MM.1S (cell line): ENCODE data around the gene KRTAP12-3.

ENCODE experiments used
- DNase-seq: peaks from one replicate; pipeline ENCODE4 v3.0.0-alpha.2; 2015
- H2AFZ ChIP-seq: fragments of 300-600 bp; sonication (generic); 2 replicates; pipeline ENCODE4 v1.6.0; 2016; ENCODE audit warnings: antibody characterized with exemption, low read length
- H3F3A ChIP-seq: fragments of 300-600 bp; sonication (generic); 2 replicates; pipeline ENCODE4 v1.6.1; 2016; ENCODE audit warnings: mild to moderate bottlenecking, antibody characterized with exemption, low read length, moderate library complexity, mixed read lengths; ENCODE audit not compliant: insufficient read depth
- H3K27ac ChIP-seq: fragments of 300-600 bp; sonication (generic); 2 replicates; pipeline ENCODE4 v1.5.1; 2016; ENCODE audit warnings: mild to moderate bottlenecking, low read length
- H3K27me3 ChIP-seq: fragments of 300-600 bp; sonication (generic); replicated peaks from 2 replicates; pipeline ENCODE4 v1.6.0; 2016; ENCODE audit warnings: low read length; ENCODE audit not compliant: insufficient read depth
- H3K36me3 ChIP-seq: fragments of 300-600 bp; sonication (generic); replicated peaks from 2 replicates; pipeline ENCODE4 v1.6.1; 2016; ENCODE audit warnings: mild to moderate bottlenecking, low read length, mixed read lengths; ENCODE audit not compliant: insufficient read depth
- H3K4me1 ChIP-seq: fragments of 300-600 bp; sonication (generic); 2 replicates; pipeline ENCODE4 v1.6.1; 2016; ENCODE audit warnings: low read length, mixed read lengths
- H3K4me2 ChIP-seq: fragments of 300-600 bp; sonication (generic); 2 replicates; pipeline ENCODE4 v1.6.0; 2016; ENCODE audit warnings: low read depth, low read length
- H3K4me3 ChIP-seq: fragments of 300-600 bp; sonication (generic); 2 replicates; pipeline ENCODE4 v1.5.1; 2016; ENCODE audit warnings: low read length, mixed read lengths
- H3K79me2 ChIP-seq: fragments of 300-600 bp; sonication (generic); 2 replicates; pipeline ENCODE4 v1.6.1; 2016; ENCODE audit warnings: mixed run types, low read length, mixed read lengths
- H3K9ac ChIP-seq: fragments of 300-600 bp; sonication (generic); 2 replicates; pipeline ENCODE4 v1.6.1; 2016; ENCODE audit warnings: low read length, mixed read lengths
- H3K9me2 ChIP-seq: fragments of 300-600 bp; sonication (generic); replicated peaks from 2 replicates; pipeline ENCODE4 v1.6.1; 2016; ENCODE audit warnings: mild to moderate bottlenecking, low read length, mixed read lengths; ENCODE audit not compliant: insufficient read depth
- H3K9me3 ChIP-seq: fragments of 300-600 bp; sonication (generic); replicated peaks from 2 replicates; pipeline ENCODE4 v1.6.1; 2016; ENCODE audit warnings: mild to moderate bottlenecking, low read length, mixed read lengths; ENCODE audit not compliant: insufficient read depth
- H4K20me1 ChIP-seq: fragments of 300-600 bp; sonication (generic); 2 replicates; pipeline ENCODE4 v1.6.1; 2016; ENCODE audit warnings: mild to moderate bottlenecking, low read length, moderate library complexity, mixed read lengths; ENCODE audit not compliant: insufficient read depth
- EZH2 ChIP-seq: fragments of 300-600 bp; sonication (generic); optimal IDR thresholded peaks from 2 replicates; pipeline ENCODE3; 2017; ENCODE audit warnings: low read depth, mild to moderate bottlenecking, antibody characterized with exemption, low read length, mixed read lengths
- EZH2phosphoT487 ChIP-seq: fragments of 300-600 bp; sonication (generic); IDR thresholded peaks from 2 replicates; pipeline ENCODE4 v1.6.1; 2018; ENCODE audit warnings: antibody characterized with exemption, low read length
- TF ChIP-seq, protein P1 (sequence below): fragments of 300-600 bp; sonication (generic); IDR thresholded peaks from 2 replicates; pipeline ENCODE4 v1.5.1; 2016; ENCODE audit warnings: antibody characterized with exemption, low read length, mixed read lengths

KRTAP12-3 gene

GRCh38 chr21:44615911-44616590 lies 41.7 kb upstream of the KRTAP12-3 start:
- no peak overlapping the region for H3K4me2 ChIP-seq
- no peaks in the 10 kb centered on the region for H3F3A ChIP-seq
- H3K9me2 ChIP-seq: no peaks in the 10 kb centered on the region
- no peak for DNase-seq
- H3K9ac ChIP-seq: no peak overlapping the region
- H3K36me3 ChIP-seq: no peaks in the 10 kb centered on the region
- H3K27ac ChIP-seq: no peak overlapping the region
- H3K27me3 ChIP-seq: peaks cover 94% of the 10 kb centered on the region
- H3K79me2 ChIP-seq: no peaks in the 10 kb centered on the region
- no peak for TF ChIP-seq EZH2phosphoT487
- TF ChIP-seq EZH2: no peak
- TF ChIP-seq, protein P1, sequence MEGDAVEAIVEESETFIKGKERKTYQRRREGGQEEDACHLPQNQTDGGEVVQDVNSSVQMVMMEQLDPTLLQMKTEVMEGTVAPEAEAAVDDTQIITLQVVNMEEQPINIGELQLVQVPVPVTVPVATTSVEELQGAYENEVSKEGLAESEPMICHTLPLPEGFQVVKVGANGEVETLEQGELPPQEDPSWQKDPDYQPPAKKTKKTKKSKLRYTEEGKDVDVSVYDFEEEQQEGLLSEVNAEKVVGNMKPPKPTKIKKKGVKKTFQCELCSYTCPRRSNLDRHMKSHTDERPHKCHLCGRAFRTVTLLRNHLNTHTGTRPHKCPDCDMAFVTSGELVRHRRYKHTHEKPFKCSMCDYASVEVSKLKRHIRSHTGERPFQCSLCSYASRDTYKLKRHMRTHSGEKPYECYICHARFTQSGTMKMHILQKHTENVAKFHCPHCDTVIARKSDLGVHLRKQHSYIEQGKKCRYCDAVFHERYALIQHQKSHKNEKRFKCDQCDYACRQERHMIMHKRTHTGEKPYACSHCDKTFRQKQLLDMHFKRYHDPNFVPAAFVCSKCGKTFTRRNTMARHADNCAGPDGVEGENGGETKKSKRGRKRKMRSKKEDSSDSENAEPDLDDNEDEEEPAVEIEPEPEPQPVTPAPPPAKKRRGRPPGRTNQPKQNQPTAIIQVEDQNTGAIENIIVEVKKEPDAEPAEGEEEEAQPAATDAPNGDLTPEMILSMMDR: no peak
- no peak overlapping the region for H3K4me3 ChIP-seq
- H4K20me1 ChIP-seq: no peaks in the 10 kb centered on the region
- H3K9me3 ChIP-seq: no peaks in the 10 kb centered on the region
- H2AFZ ChIP-seq: no peak overlapping the region
- no peaks in the 10 kb centered on the region for H3K4me1 ChIP-seq

- Histone ChIP-seq H3K9me3 (no peaks in the 10 kb centered on the region), H3K4me1 (no peaks in the 10 kb centered on the region), H3K36me3 (no peaks in the 10 kb centered on the region), H3K27me3 (peaks cover 99% of the 10 kb centered on the region), H3K4me2 (no peak overlapping the region), H3K9ac (no peak overlapping the region), H3F3A (no peaks in the 10 kb centered on the region), H3K4me3 (no peak overlapping the region), H3K79me2 (no peaks in the 10 kb centered on the region), H4K20me1 (no peaks in the 10 kb centered on the region), H2AFZ (no peak overlapping the region), H3K9me2 (no peaks in the 10 kb centered on the region), H3K27ac (no peak overlapping the region)
- TF ChIP-seq EZH2phosphoT487 (no peak), EZH2 (no peak)
- TF ChIP-seq, protein P1: no peak
- DNase-seq: no peak
Measured at GRCh38 chr21:44616591-44616926, 41.2 kb upstream of the KRTAP12-3 start.

DNA sequence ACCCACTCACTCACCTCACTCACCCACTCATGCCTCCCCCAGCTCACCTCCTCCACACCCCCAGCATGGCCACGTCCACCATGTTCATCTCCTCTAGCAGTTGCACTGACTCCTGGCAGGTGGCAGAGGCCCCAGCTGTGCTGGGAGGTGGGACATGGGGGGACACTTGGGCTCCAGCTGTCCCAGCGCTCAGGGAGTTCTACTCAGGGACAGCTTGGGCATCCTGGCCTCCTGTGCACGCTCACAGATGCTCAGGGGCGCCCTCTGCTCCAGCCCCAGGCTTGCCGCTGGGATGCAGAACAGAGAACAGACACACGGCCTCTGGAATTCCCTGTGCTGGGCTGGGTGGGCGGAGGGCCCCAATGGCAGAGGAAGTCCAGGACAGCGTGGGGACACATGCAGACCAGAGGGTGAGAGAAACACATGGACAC lies 40.6 kb upstream of the KRTAP12-3 start:
- Histone ChIP-seq H3K9ac (no peak overlapping the region), H3K9me3 (no peaks in the 10 kb centered on the region), H3K27ac (no peak overlapping the region), H3K4me2 (no peak overlapping the region), H4K20me1 (no peaks in the 10 kb centered on the region), H3K27me3 (peaks cover 98% of the 10 kb centered on the region), H3K4me1 (no peaks in the 10 kb centered on the region), H3K79me2 (no peaks in the 10 kb centered on the region), H3F3A (no peaks in the 10 kb centered on the region), H3K36me3 (no peaks in the 10 kb centered on the region), H3K4me3 (no peak overlapping the region), H3K9me2 (no peaks in the 10 kb centered on the region), H2AFZ (no peak overlapping the region)
- no peak for DNase-seq
- TF ChIP-seq EZH2: no peak
- no peak for TF ChIP-seq EZH2phosphoT487
- TF ChIP-seq, protein P1: no peak
